GM12891 (cell line): Measurements from ENCODE around the gene RGL1.

Experiments used
- PAX5 ChIP-seq: IDR thresholded peaks from 2 replicates; pipeline ENCODE4 v1.6.1; 2011; ENCODE audit warnings: low read length, moderate library complexity, mild to moderate bottlenecking; ENCODE audit not compliant: insufficient read depth, severe bottlenecking
- POLR2A ChIP-seq: IDR thresholded peaks from 2 replicates; pipeline ENCODE4 v1.6.1; 2011; ENCODE audit warnings: low read depth, low read length, control low read depth
- POLR2AphosphoS5 ChIP-seq: IDR thresholded peaks from 2 replicates; pipeline ENCODE4 v1.6.1; 2011; ENCODE audit warnings: low read depth, low read length, control low read depth
- POU2F2 ChIP-seq: IDR thresholded peaks from 2 replicates; pipeline ENCODE4 v1.6.1; 2011; ENCODE audit warnings: low read depth, mild to moderate bottlenecking, control low read depth, low read length, moderate library complexity
- SPI1 ChIP-seq: IDR thresholded peaks from 2 replicates; pipeline ENCODE4 v1.6.1; 2011; ENCODE audit warnings: low read depth, low read length, control low read depth
- TAF1 ChIP-seq: IDR thresholded peaks from 2 replicates; pipeline ENCODE4 v1.6.1; 2011; ENCODE audit warnings: low read depth, low read length, control low read depth

DNA sequence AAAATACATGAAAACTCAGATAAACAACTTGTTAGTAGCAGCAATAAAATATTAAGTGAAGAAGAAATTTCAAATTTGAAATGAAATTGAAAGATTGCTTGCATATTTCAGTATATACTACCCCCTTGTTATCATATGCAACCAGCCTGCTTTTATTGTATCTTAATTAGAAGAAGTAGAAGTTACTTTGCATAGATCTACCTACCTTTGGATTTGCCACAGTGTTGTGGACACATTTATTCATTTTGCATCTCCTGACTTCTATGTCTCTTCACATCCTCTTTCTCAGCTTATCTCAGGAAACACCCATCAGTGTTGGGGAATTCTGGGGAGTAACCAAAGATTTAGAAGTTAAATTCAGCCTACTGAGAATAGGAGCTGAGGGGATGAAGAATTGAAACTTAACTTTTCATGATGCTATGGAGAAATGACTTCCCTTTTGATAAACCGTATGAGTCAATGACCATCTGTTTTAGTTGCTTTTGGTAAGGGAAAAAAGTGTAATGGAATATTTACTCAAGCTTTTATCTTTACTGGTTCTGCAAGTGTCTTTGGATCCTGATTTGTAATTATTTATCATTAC is 96.9 kb downstream of the RGL1 start:
- TF ChIP-seq POLR2A (no peak), POU2F2 (no peak), POLR2AphosphoS5 (no peak), SPI1 (peak; percentile 74), TAF1 (no peak), PAX5 (no peak)
